Heart left ventricle (tissue), 16 donors: ENCODE results near the gene SLC43A3. TPM values are rescaled to one million over a fixed set of nuclear protein-coding genes. Genes with fewer than 3 reads are reported as not detected.

Experiments used
- ATAC-seq, 4 donors: fragments of 200-7000 bp; cut with Tn5 transposase; one replicate each; pipeline ENCODE4 v1.9.1; 2020 to 2022; ENCODE audit warnings: moderate library complexity in 4 of 4, mild to moderate bottlenecking in 3 of 4, moderate number of reproducible peaks in 1 of 4
- DNase-seq, 5 donors: peaks; one replicate each; pipeline ENCODE4 v3.0.0-alpha.2; 2020
- H3K27ac ChIP-seq, 12 donors: fragments of 200-600 bp; sonication (generic) in 4 of 12; one replicate each; pipeline versions ENCODE4 v1.5.0 to v1.8.0; 2016 to 2022; ENCODE audit warnings: mild to moderate bottlenecking in 2 of 12
- H3K27me3 ChIP-seq, 9 donors: fragments of 200-600 bp; sonication (generic) in 2 of 9; one replicate each; pipeline versions ENCODE4 v1.5.1 to v1.8.0; 2016 to 2022; ENCODE audit warnings: mild to moderate bottlenecking in 3 of 9
- H3K36me3 ChIP-seq, 9 donors: fragments of 200-600 bp; sonication (generic) in 2 of 9; one replicate each; pipeline versions ENCODE4 v1.5.0 to v1.8.0; 2018 to 2022; ENCODE audit warnings: mild to moderate bottlenecking in 2 of 9
- H3K4me1 ChIP-seq, 12 donors: fragments of 200-600 bp; sonication (generic) in 4 of 12; one replicate each; pipeline versions ENCODE4 v1.5.0 to v1.8.0; 2016 to 2022; ENCODE audit warnings: mild to moderate bottlenecking in 3 of 12
- H3K4me3 ChIP-seq, 12 donors: fragments of 200-600 bp; sonication (generic) in 4 of 12; one replicate each; pipeline versions ENCODE4 v1.5.0 to v1.8.0; 2017 to 2022; ENCODE audit warnings: mild to moderate bottlenecking in 9 of 12, moderate library complexity in 4 of 12
- H3K9me3 ChIP-seq, 12 donors: fragments of 200-600 bp; sonication (generic) in 4 of 12; one replicate each; pipeline versions ENCODE4 v1.5.0 to v1.8.0; 2016 to 2022; ENCODE audit warnings: mild to moderate bottlenecking in 1 of 12
- POLR2A ChIP-seq, 2 donors: fragments of 450-650 bp; IDR thresholded peaks; one replicate each; pipeline ENCODE4 v1.6.1; 2017; ENCODE audit warnings: antibody characterized with exemption in 2 of 2, mild to moderate bottlenecking in 2 of 2, moderate library complexity in 2 of 2
- WGBS, 4 donors: extraction: QIAGEN DNeasy Blood & Tissue Kit in 2 of 4; methylation state at CpG; one replicate each; pipeline versions ENCODE4 v1.1.5 to v1.1.7; 2013 to 2018; 5-methylcytosine and 5-hydroxymethylcytosine counted together
- intact Hi-C, 10 donors: fragments of 100-400 bp; cut with DNase I; formaldehyde crosslinking; loops; one replicate each; pipeline versions ENCODE4 v1.11.1 to v1.14.2; 2022
- polyA plus RNA-seq, 2 donors: library from polyadenylated mRNA; stranded (reverse); fragments of 200-250 nt; gene quantifications; one replicate each; pipeline ENCODE4 v1.2.3, GENCODE V29; 2013
- total RNA-seq, 9 donors: library from RNA; depleted of rRNA in 2 of 9; stranded (reverse); fragments of >200 nt in 2 of 9; fragmentation: NEBNext Ultra II Directional in 3 of 9; extraction: Animal tissue kit (Norgen Biotek cat#: 25700) in 3 of 9; gene quantifications; one replicate each; pipeline versions ENCODE4 v1.1.0 to v1.2.4, GENCODE V29; 2016 to 2023
- TF ChIP-seq, protein P1 (sequence below), 12 donors: fragments of 200-600 bp; sonication (generic) in 4 of 12; IDR thresholded peaks; one replicate each; pipeline versions ENCODE4 v1.5.0 to v1.8.0; 2018 to 2022; ENCODE audit warnings: antibody characterized with exemption in 12 of 12, mild to moderate bottlenecking in 5 of 12
- donor health status: ischemic (EF 13 %, LVEDD 7.1; RV severe dilation, severe dysfunction).
- donor health status: healthy with polysubstance abuse.
- donor health status: DM: no; HTN: yes; CAD: no.
- donor health status: DM: no; HTN: no; CAD: no.
- donor health status: ischemic (EF 25% LVEDD 6.9; RV normal size, moderate dysfunction).
- donor health status: ischemic (EF 25% LVEDD 5.7; RV mildly dilated, moderate dysfunction).
- donor health status: healthy.
- donor health status: DM: yes; HTN: yes; CAD: no.
- donor health status: ischemic (EF 35%, LVEDD 5.7; RV mildly dilated, moderate dysfunction).
- donor health status: nonischemic (EF 11% LVEDD 7.7; RV severe dilation, severe dysfunction).
- donor health status: DM: yes; HTN: yes; CAD: no.
- donor health status: PGD.
- donor health status: ischemic (EF 29% LVEDD 5.4; RV normal size, mild dysfunction).
- donor health status: nonischemic (EF 23%, LVEDD 6.1; RV moderate dilation, normal function).

Gene SLC43A3
- total and polyA plus RNA-seq, 11 donors: 13.5 to 56.9 (median 23.6) TPM

DNA sequence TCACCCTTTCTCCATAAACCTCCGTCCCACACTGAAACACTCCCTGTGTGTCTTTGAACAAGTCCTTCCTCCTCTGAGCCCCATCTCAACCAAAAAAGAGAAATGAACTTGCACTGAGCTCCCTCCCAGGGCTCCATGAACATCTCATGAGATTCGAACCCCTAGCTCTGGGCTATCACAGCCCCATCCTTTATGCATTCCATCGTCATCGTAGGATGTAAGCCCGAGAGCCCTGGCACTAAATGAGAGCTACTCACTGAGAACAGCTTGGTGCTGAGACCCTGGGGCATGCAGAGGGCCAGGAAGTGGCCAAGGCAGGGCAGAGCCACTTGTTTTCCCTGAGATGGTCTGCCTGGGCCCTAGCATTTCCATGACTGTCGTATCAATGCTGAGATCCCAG, 12.9 kb upstream of the SLC43A3 start:
- DNase-seq (no peak), ATAC-seq (no peak)
- no peak overlapping the region for H3K4me3 ChIP-seq
- intact Hi-C loops: loop anchor here in 1 of 10 donors (10.0 kb wide), 1 partner anchor 55 kb away; the partner anchor contains the start of gene PRG3
- H3K27ac ChIP-seq: no peak overlapping the region
- 75 to 90% (median 77%) methylated on average over 6 of the region's 6 CpGs for WGBS, 4 donors
- H3K36me3 ChIP-seq: no peaks in the 10 kb centered on the region
- TF ChIP-seq, protein P1, sequence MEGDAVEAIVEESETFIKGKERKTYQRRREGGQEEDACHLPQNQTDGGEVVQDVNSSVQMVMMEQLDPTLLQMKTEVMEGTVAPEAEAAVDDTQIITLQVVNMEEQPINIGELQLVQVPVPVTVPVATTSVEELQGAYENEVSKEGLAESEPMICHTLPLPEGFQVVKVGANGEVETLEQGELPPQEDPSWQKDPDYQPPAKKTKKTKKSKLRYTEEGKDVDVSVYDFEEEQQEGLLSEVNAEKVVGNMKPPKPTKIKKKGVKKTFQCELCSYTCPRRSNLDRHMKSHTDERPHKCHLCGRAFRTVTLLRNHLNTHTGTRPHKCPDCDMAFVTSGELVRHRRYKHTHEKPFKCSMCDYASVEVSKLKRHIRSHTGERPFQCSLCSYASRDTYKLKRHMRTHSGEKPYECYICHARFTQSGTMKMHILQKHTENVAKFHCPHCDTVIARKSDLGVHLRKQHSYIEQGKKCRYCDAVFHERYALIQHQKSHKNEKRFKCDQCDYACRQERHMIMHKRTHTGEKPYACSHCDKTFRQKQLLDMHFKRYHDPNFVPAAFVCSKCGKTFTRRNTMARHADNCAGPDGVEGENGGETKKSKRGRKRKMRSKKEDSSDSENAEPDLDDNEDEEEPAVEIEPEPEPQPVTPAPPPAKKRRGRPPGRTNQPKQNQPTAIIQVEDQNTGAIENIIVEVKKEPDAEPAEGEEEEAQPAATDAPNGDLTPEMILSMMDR (IDR thresholded peaks at IDR 0.05): no peak
- no peak for TF ChIP-seq POLR2A (IDR thresholded peaks at IDR 0.05)
- no peaks in the 10 kb centered on the region for H3K9me3 ChIP-seq
- no peaks in the 10 kb centered on the region for H3K27me3 ChIP-seq
- peaks cover 0 to 6% (median 0%) of the 10 kb centered on the region in 12 donors for H3K4me1 ChIP-seq

DNA sequence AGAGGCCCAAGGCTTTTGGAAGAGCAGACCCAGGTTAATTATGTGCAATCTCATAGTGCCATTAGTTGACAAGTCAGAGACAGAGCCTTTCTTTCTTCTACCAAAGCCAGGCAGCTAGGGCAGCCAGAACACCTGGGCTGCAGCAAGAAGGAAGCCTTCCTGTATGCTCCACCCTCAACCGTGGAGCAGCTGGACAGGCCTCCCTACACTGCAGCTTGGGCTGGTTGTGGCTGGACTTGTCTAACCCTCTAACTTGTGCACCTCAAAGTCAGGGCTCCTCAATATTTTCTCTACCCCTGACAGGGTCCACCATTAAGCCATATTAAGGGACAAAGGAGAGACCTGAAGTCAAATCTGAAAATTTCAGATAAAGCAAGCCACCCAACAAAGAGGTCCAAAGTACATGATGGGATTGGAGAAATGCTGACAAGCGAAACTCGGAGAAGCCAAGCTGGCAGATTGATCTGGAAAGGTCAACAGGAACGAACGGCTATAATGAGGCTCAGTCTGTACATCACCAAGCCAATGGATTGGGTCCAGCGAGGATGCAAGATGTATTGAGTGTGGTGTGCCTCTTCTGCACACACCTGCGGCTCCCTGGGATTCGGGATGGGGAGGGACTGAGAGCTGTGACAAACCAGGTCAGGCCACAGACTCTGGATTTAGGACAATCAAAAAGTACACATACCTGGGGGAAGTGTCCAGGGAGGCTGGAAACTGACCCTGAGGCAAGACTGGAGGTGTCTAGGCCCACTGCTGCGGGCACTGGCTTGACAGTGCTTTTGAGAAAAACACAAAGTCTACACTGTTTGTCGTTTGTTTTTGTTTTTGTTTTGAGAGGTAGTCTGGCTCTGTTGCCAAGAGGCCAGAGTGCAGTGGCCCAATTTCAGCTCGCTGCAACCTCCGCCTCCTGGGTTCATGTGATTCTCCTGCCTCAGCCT, 11.7 kb upstream of the SLC43A3 start:
- intact Hi-C loops: no loop called here
- H3K27ac ChIP-seq: no peak overlapping the region

DNA sequence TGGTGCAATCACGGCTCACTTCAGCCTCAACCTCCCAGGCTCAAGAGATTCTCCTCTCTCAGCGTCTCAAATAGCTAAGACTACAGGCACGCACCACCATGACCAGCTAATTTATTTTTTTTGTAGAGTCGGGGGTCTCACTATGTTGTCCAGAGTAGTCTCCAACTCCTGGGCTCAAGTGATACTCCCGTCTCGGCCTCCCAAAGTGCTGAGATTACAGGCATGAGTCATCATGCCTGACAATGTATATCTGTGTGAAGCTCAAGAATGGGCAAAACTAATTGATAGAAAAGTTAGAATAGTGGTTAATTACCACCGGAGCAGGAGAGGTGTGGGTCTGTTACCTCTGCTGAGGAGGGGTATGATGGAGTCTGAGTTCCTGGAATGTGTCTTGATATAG, 9.1 kb upstream of the SLC43A3 start:
- H3K9me3 ChIP-seq: no peaks in the 10 kb centered on the region
- WGBS, 4 donors: 86 to 89% (median 88%) methylated on average over 7 of the region's 7 CpGs
- H3K4me1 ChIP-seq: peaks cover 0 to 41% (median 0%) of the 10 kb centered on the region in 12 donors
- H3K27me3 ChIP-seq: no peaks in the 10 kb centered on the region
- H3K27ac ChIP-seq: no peak overlapping the region
- DNase-seq (peak in 1 of 5 donors; percentile 15), ATAC-seq (no peak)
- no peak overlapping the region for H3K4me3 ChIP-seq
- intact Hi-C loops: no loop called here
- H3K36me3 ChIP-seq: no peaks in the 10 kb centered on the region
- TF ChIP-seq POLR2A (IDR thresholded peaks at IDR 0.05): no peak
- TF ChIP-seq, protein P1 (IDR thresholded peaks at IDR 0.05): no peak

More for the DNA sequence above, 11.7 kb upstream of the SLC43A3 start:
- Histone ChIP-seq H3K9me3 (no peaks in the 10 kb centered on the region), H3K27me3 (no peaks in the 10 kb centered on the region), H3K36me3 (no peaks in the 10 kb centered on the region), H3K4me1 (peaks cover 0 to 17% (median 0%) of the 10 kb centered on the region in 12 donors), H3K4me3 (no peak overlapping the region)
- DNase-seq (peak in 1 of 5 donors; percentile 25), ATAC-seq (no peak)
- 88 to 93% (median 91%) methylated on average over 12 of the region's 12 CpGs for WGBS, 4 donors
- TF ChIP-seq, protein P1 (IDR thresholded peaks at IDR 0.05): no peak
- TF ChIP-seq POLR2A (IDR thresholded peaks at IDR 0.05): no peak
